Endothelial cell of umbilical vein (primary cell): Measurements from ENCODE around the gene MATN1. TPM values are rescaled to one million over a fixed set of nuclear protein-coding genes. Genes with fewer than 3 reads are reported as not detected.

Experiments
- BruUV-seq: library from RNA; stranded (reverse); fragments of 400-500 nt; replicated peaks from 2 replicates; lab custom pipeline; 2021; lab: Mats Ljungman, UMichigan
- CTCF ChIA-PET: fragments of 300-600, 350-600 bp; sonication (Branson Sonifier 250); formaldehyde crosslinking; loops from one replicate; lab custom pipeline; 2021; ENCODE audit warnings: antibody characterized with exemption, inconsistent platforms; lab: Charles Lee
- POLR2A ChIA-PET: fragments of 300-600, 350-600 bp; sonication (Branson Sonifier 250); formaldehyde crosslinking; loops from one replicate; lab custom pipeline; 2021; ENCODE audit warnings: antibody characterized with exemption, inconsistent platforms; lab: Charles Lee
- DNase-seq: peaks from one replicate; pipeline ENCODE4 v3.0.0-alpha.2; 2011; ENCODE audit warnings: low read depth, low spot score
- FAIRE-seq: peaks from 2 replicates; lab custom pipeline; 2011; peaks lifted over from hg19 to GRCh38; lab: Jason Lieb, UNC
- H2AFZ ChIP-seq: 2 replicates; pipeline ENCODE4 v1.6.0; 2012; ENCODE audit warnings: low read depth, low read length, control low read depth, inconsistent platforms
- H3K27ac ChIP-seq: 2 replicates; pipeline ENCODE4 v1.5.1; 2011; ENCODE audit warnings: low read depth, mild to moderate bottlenecking, control low read depth, low read length, moderate library complexity; ENCODE audit not compliant: insufficient read depth
- H3K27me3 ChIP-seq, 2 experiments: 2 replicates each; pipeline versions ENCODE4 v1.6.0 to v1.6.1; 2011; ENCODE audit warnings: low read length in 2 of 2, mixed read lengths in 1 of 2; ENCODE audit not compliant: control insufficient read depth in 2 of 2, insufficient read depth in 2 of 2
- H3K36me3 ChIP-seq, 2 experiments: 2 replicates in 1 of 2; 3 replicates in 1 of 2; pipeline ENCODE4 v1.5.1; 2011; ENCODE audit warnings: low read length in 2 of 2, mild to moderate bottlenecking in 1 of 2, moderate library complexity in 1 of 2; ENCODE audit not compliant: control insufficient read depth in 2 of 2, insufficient read depth in 2 of 2; ENCODE audit errors: extremely low read depth in 1 of 2
- H3K4me1 ChIP-seq: 3 replicates; pipeline ENCODE4 v1.5.1; 2011; ENCODE audit warnings: mild to moderate bottlenecking, low read length; ENCODE audit not compliant: control insufficient read depth, insufficient read depth; ENCODE audit errors: extremely low read depth
- H3K4me2 ChIP-seq: 2 replicates; pipeline ENCODE4 v1.6.1; 2011; ENCODE audit warnings: low read length, control low read depth, mixed read lengths; ENCODE audit not compliant: insufficient read depth
- H3K4me3 ChIP-seq, 3 experiments: fragments of 200-600 bp in 1 of 3; sonication (generic), shearing (Covaris generic) in 1 of 3; replicated peaks in 1 of 3; 2 replicates each; pipeline ENCODE4 v1.5.1; 2011 to 2016; ENCODE audit warnings: control low read depth in 3 of 3, low read length in 3 of 3, mild to moderate bottlenecking in 2 of 3, inconsistent platforms in 1 of 3, low read depth in 1 of 3, moderate library complexity in 1 of 3; ENCODE audit not compliant: insufficient read depth in 1 of 3
- H3K79me2 ChIP-seq: 2 replicates; pipeline ENCODE4 v1.6.0; 2012; ENCODE audit warnings: low read length, inconsistent platforms; ENCODE audit not compliant: control insufficient read depth, insufficient read depth
- H3K9ac ChIP-seq: replicated peaks from 2 replicates; pipeline ENCODE3; 2011; ENCODE audit warnings: low read length, control low read depth; ENCODE audit not compliant: insufficient read depth; ENCODE audit errors: extremely low read depth
- H3K9me1 ChIP-seq: replicated peaks from 3 replicates; pipeline ENCODE4 v1.6.0; 2011; ENCODE audit warnings: mild to moderate bottlenecking, low read length; ENCODE audit not compliant: control insufficient read depth, insufficient read depth; ENCODE audit errors: extremely low read depth
- H3K9me3 ChIP-seq: replicated peaks from 2 replicates; pipeline ENCODE4 v1.5.1; 2012; ENCODE audit warnings: low read length, inconsistent platforms; ENCODE audit not compliant: control insufficient read depth, insufficient read depth
- H4K20me1 ChIP-seq: replicated peaks from 2 replicates; pipeline ENCODE3; 2011; ENCODE audit warnings: mild to moderate bottlenecking, low read length; ENCODE audit not compliant: control insufficient read depth, insufficient read depth; ENCODE audit errors: extremely low read depth
- CTCF ChIP-seq, 2 donors: IDR thresholded peaks; 1 replicate in 1 of 2; 2 replicates in 1 of 2; pipeline ENCODE4 v1.5.1; 2011; ENCODE audit warnings: low read length in 2 of 2, mild to moderate bottlenecking in 2 of 2, moderate library complexity in 2 of 2, control low read depth in 1 of 2, inconsistent platforms in 1 of 2, low read depth in 1 of 2; ENCODE audit not compliant: insufficient read depth in 1 of 2; ENCODE audit errors: extremely low read depth in 1 of 2
- EZH2 ChIP-seq: IDR thresholded peaks from 2 replicates; pipeline ENCODE4 v1.6.1; 2012; ENCODE audit warnings: borderline replicate concordance, low read depth, mild to moderate bottlenecking, moderate library complexity, low read length, inconsistent platforms; ENCODE audit not compliant: severe bottlenecking
- FOS ChIP-seq: IDR thresholded peaks from 2 replicates; pipeline ENCODE4 v1.6.1; 2011; ENCODE audit warnings: mild to moderate bottlenecking, low read length, moderate library complexity, borderline replicate concordance; ENCODE audit not compliant: insufficient read depth
- GATA2 ChIP-seq: IDR thresholded peaks from 2 replicates; pipeline ENCODE4 v1.7.0; 2011; ENCODE audit warnings: low read depth, mild to moderate bottlenecking, moderate library complexity, mixed read lengths, low read length; ENCODE audit not compliant: insufficient read length, insufficient read depth
- JUN ChIP-seq: IDR thresholded peaks from 2 replicates; pipeline ENCODE4 v1.6.1; 2011; ENCODE audit warnings: borderline replicate concordance, low read depth; ENCODE audit not compliant: insufficient read length, insufficient read depth
- MYC ChIP-seq: IDR thresholded peaks from one replicate; pipeline ENCODE4 v1.6.1; 2011; ENCODE audit warnings: mild to moderate bottlenecking, low read depth, low read length
- POLR2A ChIP-seq: IDR thresholded peaks from 2 replicates; pipeline ENCODE4 v1.6.1; 2012; ENCODE audit warnings: low read depth, mild to moderate bottlenecking, control low read depth, low read length
- POLR2AphosphoS5 ChIP-seq: IDR thresholded peaks from 2 replicates; pipeline ENCODE4 v1.6.1; 2012; ENCODE audit warnings: low read depth, mild to moderate bottlenecking, control low read depth, low read length, moderate library complexity; ENCODE audit not compliant: insufficient read depth
- dilution Hi-C: fragments of 300-500 bp; cut with MboI; formaldehyde crosslinking; loops from one replicate; pipeline ENCODE4 v1.15.0; 2019; ENCODE audit warnings: low sequenced_read_pairs; ENCODE audit not compliant: extremely low pct_ligation_motif_present
- intact Hi-C: fragments of 100-400 bp; cut with micrococcal nuclease; formaldehyde crosslinking; loops from one replicate; pipeline ENCODE4 v1.10.0; 2022
- polyA plus RNA-seq, 4 experiments: library from polyadenylated mRNA; depleted of rRNA in 3 of 4; stranded (reverse) in 3 of 4; unstranded in 1 of 4; fragments of >200 nt; gene quantifications; 2 replicates each; pipeline versions ENCODE4 v1.2.1 to v1.2.3, GENCODE V29; 2011 to 2012; ENCODE audit warnings: missing spikeins in 1 of 4
- total RNA-seq: library from RNA; stranded (reverse); gene quantifications from 2 replicates; pipeline ENCODE4 v1.2.3, GENCODE V29; 2021
- TF ChIP-seq, protein P1 (sequence below): IDR thresholded peaks from 2 replicates; pipeline ENCODE4 v1.6.1; 2011; ENCODE audit not compliant: insufficient read depth, insufficient read length

MATN1 gene
- total and polyA plus RNA-seq, 2 donors (not counting 3 experiments of a cell fraction or from before 2014, with no cell fraction given): 0.29 to 0.36 TPM

DNA sequence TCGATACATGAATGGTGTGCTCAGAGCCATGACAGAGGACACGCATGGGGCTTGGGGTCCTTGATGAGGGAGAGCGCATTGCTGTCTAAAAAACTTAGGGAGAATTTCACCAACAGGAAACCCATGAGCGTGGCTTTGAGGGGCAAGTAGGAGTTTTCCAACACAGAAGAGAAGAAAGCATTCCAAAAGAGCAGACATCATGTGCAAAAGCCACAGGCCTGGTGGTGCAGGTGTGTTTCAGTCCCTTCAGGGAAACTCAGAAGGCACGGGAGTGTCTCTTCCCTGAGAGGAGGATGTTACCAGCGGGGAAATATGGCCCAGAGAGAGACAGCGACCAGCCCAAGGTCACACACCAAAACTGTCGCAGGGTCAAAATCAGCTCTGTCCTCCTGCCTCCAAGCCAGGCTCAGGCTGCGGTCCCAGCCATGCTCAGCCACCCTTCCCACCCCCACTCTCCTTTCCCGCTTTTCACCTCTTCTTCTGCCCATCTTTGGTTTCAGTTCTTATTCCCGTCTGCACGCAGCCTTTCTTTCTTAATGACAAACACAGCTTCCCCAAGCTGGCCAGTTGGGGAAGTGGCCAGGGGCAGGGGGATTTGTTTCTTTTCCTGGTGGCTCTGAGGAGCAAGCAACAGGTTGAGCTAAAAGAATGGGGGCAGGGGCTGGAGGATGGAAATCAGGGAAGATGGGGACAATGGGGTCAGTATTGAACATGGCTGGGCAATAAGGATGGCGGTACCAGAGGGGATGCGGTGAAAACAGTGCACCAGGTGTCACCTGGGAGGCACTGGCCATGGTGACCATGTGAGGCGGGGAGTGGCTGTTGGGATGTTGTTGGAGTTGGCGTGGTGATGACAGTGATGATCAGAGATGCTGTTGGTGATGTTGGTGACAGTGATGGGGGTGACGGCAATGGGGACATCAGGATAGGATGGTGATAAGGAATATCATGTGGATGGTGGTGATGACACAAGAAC, 23.9 kb upstream of the MATN1 start:
- no peak overlapping the region for H2AFZ ChIP-seq
- intact Hi-C loops: no loop called here
- H3K4me2 ChIP-seq: no peak overlapping the region
- H3K9ac ChIP-seq: no peak overlapping the region
- BruUV-seq: no TSS peak
- no peaks in the 10 kb centered on the region for H4K20me1 ChIP-seq
- no peak overlapping the region for H3K4me3 ChIP-seq
- DNase-seq: no peak
- ChIA-PET CTCF (no interaction called here), POLR2A (no interaction called here)
- no peaks in the 10 kb centered on the region for H3K36me3 ChIP-seq
- no peaks in the 10 kb centered on the region for H3K9me3 ChIP-seq
- dilution Hi-C loops: no loop called here
- peaks cover 7% of the 10 kb centered on the region for H3K4me1 ChIP-seq
- TF ChIP-seq MYC (no peak), POLR2A (no peak), JUN (no peak), EZH2 (no peak), FOS (no peak), CTCF (IDR thresholded peaks at IDR 0.05; ENCODE audit: extremely low read depth in 1 of 2, insufficient read depth in 1 of 2, low read depth in 1 of 2, low read length in 2 of 2) (no peak), POLR2AphosphoS5 (no peak), GATA2 (no peak)
- TF ChIP-seq, protein P1, sequence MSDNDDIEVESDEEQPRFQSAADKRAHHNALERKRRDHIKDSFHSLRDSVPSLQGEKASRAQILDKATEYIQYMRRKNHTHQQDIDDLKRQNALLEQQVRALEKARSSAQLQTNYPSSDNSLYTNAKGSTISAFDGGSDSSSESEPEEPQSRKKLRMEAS: no peak
- no peaks in the 10 kb centered on the region for H3K27me3 ChIP-seq
- peaks cover 8% of the 10 kb centered on the region for H3K79me2 ChIP-seq
- H3K27ac ChIP-seq: no peak overlapping the region
- FAIRE-seq: no peak
- no peaks in the 10 kb centered on the region for H3K9me1 ChIP-seq
